GM18508 (cell line): ENCODE data around the gene CASP4.
"Not testable (repeated sequence)": the region's sequence is repeated elsewhere in the genome, so short reads cannot be mapped to it uniquely, and the experiment has no call there.

Experiments used
- ATAC-seq: cut with Tn5 transposase; IDR thresholded peaks from one replicate; pipeline ENCODE4 v1.9.1; 2021; ENCODE audit warnings: moderate number of reproducible peaks; ENCODE audit not compliant: insufficient read depth, unreplicated experiment

CASP4 gene

GRCh38 chr11:104968355-104968855 is at the start of gene CASP4:
Gene CASP4 (minus strand): TSS chr11:104968574. CDS start chr11:104968525, 49 bp downstream.
- peak; percentile 82 for ATAC-seq

- ATAC-seq = no peak
Measured at GRCh38 chr11:105007463-105007862, 39.1 kb upstream of the CASP4 start.

GRCh38 chr11:105005451-105005845 is 37.1 kb upstream of the CASP4 start:
- no peak for ATAC-seq

- no peak for ATAC-seq
Measured at GRCh38 chr11:105004021-105004420, 35.6 kb upstream of the CASP4 start.

GRCh38 chr11:105003151-105003550 is 34.8 kb upstream of the CASP4 start:
- ATAC-seq = no peak

GRCh38 chr11:105000797-105001196 is 32.4 kb upstream of the CASP4 start:
- peak; percentile 80 for ATAC-seq

GRCh38 chr11:105000167-105000566 is 31.8 kb upstream of the CASP4 start:
- no peak for ATAC-seq

GRCh38 chr11:104999721-105000120 is 31.3 kb upstream of the CASP4 start:
- ATAC-seq = no peak

GRCh38 chr11:104997288-104997687 is 28.9 kb upstream of the CASP4 start:
- no peak for ATAC-seq

GRCh38 chr11:104995001-104995408 is 26.6 kb upstream of the CASP4 start:
- no peak for ATAC-seq

- ATAC-seq = no peak
Measured at GRCh38 chr11:104992781-104993180, 24.4 kb upstream of the CASP4 start.

- no peak for ATAC-seq
Measured at GRCh38 chr11:104991994-104992393, 23.6 kb upstream of the CASP4 start.

GRCh38 chr11:104984808-104985207 is 16.4 kb upstream of the CASP4 start:
- no peak for ATAC-seq

GRCh38 chr11:104979839-104980238 is 11.5 kb upstream of the CASP4 start:
- no peak for ATAC-seq

GRCh38 chr11:104973616-104974015 is 5.2 kb upstream of the CASP4 start:
- ATAC-seq = no peak

GRCh38 chr11:104972924-104973323 is 4.5 kb upstream of the CASP4 start:
- ATAC-seq = not testable (repeated sequence)

- no peak for ATAC-seq
Measured at GRCh38 chr11:104970756-104971155, 2.4 kb upstream of the CASP4 start.

- no peak for ATAC-seq
Measured at GRCh38 chr11:104968856-104969776, 742 bp upstream of the CASP4 start.

GRCh38 chr11:104967534-104968354 is 630 bp downstream of the CASP4 start:
- ATAC-seq = no peak

- no peak for ATAC-seq
Measured at GRCh38 chr11:104965735-104966134, 2.6 kb downstream of the CASP4 start.

GRCh38 chr11:104964247-104964646 is 4.1 kb downstream of the CASP4 start:
- no peak for ATAC-seq
